GM21515 (cell line): ENCODE measurements around the gene VASH2.

Source experiments
- ATAC-seq: cut with Tn5 transposase; IDR thresholded peaks from one replicate; pipeline ENCODE4 v1.9.1; 2021; ENCODE audit not compliant: unreplicated experiment

The VASH2 gene

GRCh38 chr1:212928323-212929291, 21.7 kb upstream of the VASH2 start:
- ATAC-seq: peak; percentile 64

GRCh38 chr1:212930986-212931678, 19.2 kb upstream of the VASH2 start:
- peak; percentile 47 for ATAC-seq

- ATAC-seq: no peak
These were observed 16.4 kb upstream of the VASH2 start for GRCh38 chr1:212933815-212934471.

GRCh38 chr1:212935387-212935981, 14.9 kb upstream of the VASH2 start:
- ATAC-seq: no peak

- no peak for ATAC-seq
These were observed 13.3 kb upstream of the VASH2 start for GRCh38 chr1:212937034-212937433.

GRCh38 chr1:212938846-212939245, 11.5 kb upstream of the VASH2 start:
- no peak for ATAC-seq

- no peak for ATAC-seq
These were observed 8.9 kb upstream of the VASH2 start for GRCh38 chr1:212941452-212941851.

GRCh38 chr1:212942679-212943392, 7.5 kb upstream of the VASH2 start:
- no peak for ATAC-seq

- no peak for ATAC-seq
These were observed 7.0 kb upstream of the VASH2 start for GRCh38 chr1:212943393-212943710.

GRCh38 chr1:212944229-212944901, 6.0 kb upstream of the VASH2 start:
- ATAC-seq: no peak

GRCh38 chr1:212945056-212945455, 5.3 kb upstream of the VASH2 start:
- no peak for ATAC-seq

- ATAC-seq: no peak
These were observed 4.7 kb upstream of the VASH2 start for GRCh38 chr1:212945463-212946160.

GRCh38 chr1:212946872-212947271, 3.5 kb upstream of the VASH2 start:
- ATAC-seq: no peak

- no peak for ATAC-seq
These were observed 570 bp upstream of the VASH2 start for GRCh38 chr1:212949771-212950170.

GRCh38 chr1:212951126-212951946, 995 bp downstream of the VASH2 start:
- ATAC-seq: no peak

- no peak for ATAC-seq
These were observed 1.8 kb downstream of the VASH2 start for GRCh38 chr1:212951947-212952640.

GRCh38 chr1:212952641-212952976, 2.3 kb downstream of the VASH2 start:
- ATAC-seq: no peak

- ATAC-seq: no peak
These were observed 3.0 kb downstream of the VASH2 start for GRCh38 chr1:212953321-212953720.
